ENCODE results near the gene GULP1. TPM values are rescaled to one million over a fixed set of nuclear protein-coding genes. Genes with fewer than 3 reads are reported as not detected.

Gene GULP1
- total and polyA plus RNA-seq, 2 of the 13 experiments (the other 11 are each of a cell fraction or from before 2014, with no cell fraction given), result 0.15 TPM; not detected in 1

DNA sequence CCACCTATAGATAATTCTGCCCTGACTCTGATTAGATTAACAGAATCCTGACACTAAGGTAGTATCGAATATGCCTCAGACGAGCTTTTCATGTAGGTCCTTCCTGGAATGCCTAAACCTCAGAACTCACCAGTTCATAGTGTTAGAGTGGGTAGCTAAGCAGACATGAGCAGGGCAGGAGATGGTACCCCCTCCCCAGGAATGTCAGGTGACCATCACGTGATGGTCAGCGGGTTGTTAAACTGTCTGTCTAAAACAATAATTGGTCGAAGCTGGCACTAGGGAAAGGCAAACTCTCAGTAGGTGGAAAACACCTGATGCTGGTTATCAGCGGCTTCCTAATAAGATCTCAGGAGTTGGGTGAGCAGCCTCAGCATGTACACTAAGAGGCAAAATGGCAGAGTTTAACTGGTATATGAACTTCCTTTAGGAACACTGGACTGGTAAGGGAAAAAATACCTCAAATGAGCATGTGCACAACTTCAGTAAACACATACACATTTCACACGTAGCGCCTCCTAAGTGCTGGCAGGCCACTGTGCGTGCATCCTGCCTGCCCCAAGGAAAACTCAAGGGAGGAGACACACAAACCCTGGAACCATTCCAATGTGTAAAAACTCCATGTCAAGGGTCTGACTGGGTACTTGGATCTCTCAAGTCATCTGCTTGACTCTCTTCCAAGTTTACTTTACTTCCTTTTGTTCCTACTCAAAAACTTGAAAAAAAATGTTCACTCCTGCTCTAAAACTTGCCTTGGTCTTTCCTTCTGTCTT is 339.5 kb downstream of the GULP1 start:
- intact Hi-C loops (cut with micrococcal nuclease; ENCODE audit: unreplicated experiment), result no loop called here
- Histone ChIP-seq H3K4me1 (ENCODE audit: insufficient read depth, low read length) (no peaks in the 10 kb centered on the region), H2AFZ (ENCODE audit: low read length) (no peak overlapping the region), H4K20me1 (ENCODE audit: insufficient read depth, low read length) (no peaks in the 10 kb centered on the region), H3K9me3 (ENCODE audit: low read length) (no peaks in the 10 kb centered on the region), H3K4me2 (ENCODE audit: low read depth, low read length) (no peak overlapping the region), H3K79me2 (ENCODE audit: insufficient read depth, low read length) (no peaks in the 10 kb centered on the region), H3K9ac (ENCODE audit: insufficient read depth, low read depth, low read length) (no peak overlapping the region), H3K36me3 (replicated peaks in 1 of 2; ENCODE audit: control insufficient read depth in 1 of 2, insufficient read depth in 2 of 2, low read length in 2 of 2) (no peaks in the 10 kb centered on the region), H3K4me3 (replicated peaks in 1 of 3; ENCODE audit: insufficient read depth in 1 of 3, low read depth in 2 of 3, low read length in 3 of 3) (no peak overlapping the region), H3K27me3 (ENCODE audit: control insufficient read depth in 1 of 2, insufficient read depth in 2 of 2, low read length in 2 of 2) (no peaks in the 10 kb centered on the region), H3K27ac (ENCODE audit: extremely low read length, insufficient read depth, low read length) (no peak overlapping the region)
- no TSS peak for BruUV-seq (replicated peaks)
- DNase-seq (ENCODE audit: low spot score), result no peak
- TF ChIP-seq, protein P1, sequence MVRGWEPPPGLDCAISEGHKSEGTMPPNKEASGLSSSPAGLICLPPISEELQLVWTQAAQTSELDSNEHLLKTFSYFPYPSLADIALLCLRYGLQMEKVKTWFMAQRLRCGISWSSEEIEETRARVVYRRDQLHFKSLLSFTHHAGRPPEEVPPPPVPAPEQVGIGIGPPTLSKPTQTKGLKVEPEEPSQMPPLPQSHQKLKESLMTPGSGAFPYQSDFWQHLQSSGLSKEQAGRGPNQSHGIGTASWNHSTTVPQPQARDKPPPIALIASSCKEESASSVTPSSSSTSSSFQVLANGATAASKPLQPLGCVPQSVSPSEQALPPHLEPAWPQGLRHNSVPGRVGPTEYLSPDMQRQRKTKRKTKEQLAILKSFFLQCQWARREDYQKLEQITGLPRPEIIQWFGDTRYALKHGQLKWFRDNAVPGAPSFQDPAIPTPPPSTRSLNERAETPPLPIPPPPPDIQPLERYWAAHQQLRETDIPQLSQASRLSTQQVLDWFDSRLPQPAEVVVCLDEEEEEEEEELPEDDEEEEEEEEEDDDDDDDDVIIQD (CRISPR knock-in tag; IDR thresholded peaks at IDR 0.05; ENCODE audit: low read depth), result no peak
- TF ChIP-seq, protein P2, sequence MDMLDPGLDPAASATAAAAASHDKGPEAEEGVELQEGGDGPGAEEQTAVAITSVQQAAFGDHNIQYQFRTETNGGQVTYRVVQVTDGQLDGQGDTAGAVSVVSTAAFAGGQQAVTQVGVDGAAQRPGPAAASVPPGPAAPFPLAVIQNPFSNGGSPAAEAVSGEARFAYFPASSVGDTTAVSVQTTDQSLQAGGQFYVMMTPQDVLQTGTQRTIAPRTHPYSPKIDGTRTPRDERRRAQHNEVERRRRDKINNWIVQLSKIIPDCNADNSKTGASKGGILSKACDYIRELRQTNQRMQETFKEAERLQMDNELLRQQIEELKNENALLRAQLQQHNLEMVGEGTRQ (IDR thresholded peaks at IDR 0.05; ENCODE audit: low read depth, low read length), result peak; percentile 66
- TF ChIP-seq, protein P2 (CRISPR knock-in tag; IDR thresholded peaks at IDR 0.05; ENCODE audit: borderline replicate concordance), result no peak
- TF ChIP-seq PITX1 (CRISPR knock-in tag; IDR thresholded peaks at IDR 0.05) (no peak), TAF15 (IDR thresholded peaks at IDR 0.05; ENCODE audit: low read depth, low read length, poor library complexity, severe bottlenecking) (no peak), RAD51 (IDR thresholded peaks at IDR 0.05; ENCODE audit: borderline replicate concordance) (peak; percentile 52; the same call in 1 of the 2 replicates)
- no peak for FAIRE-seq
- ChIA-PET POLR2A (no interaction called here), CTCF (ENCODE audit: low intra/inter-chr PET ratio, low total read pairs) (no interaction called here)
- 16% methylated on average over 9 of the region's 9 CpGs for WGBS (ENCODE audit: low lambda C conversion rate)
- in situ Hi-C loops (cut with HindIII; ENCODE audit: extremely low pct_ligation_motif_present, low pct_unique_long_range_greater_than_20kb), result no loop called here
- ATAC-seq, result no peak

Measured in HepG2 (cell line).